ENCODE data around the gene PARVA. TPM values are rescaled to one million over a fixed set of nuclear protein-coding genes. Genes with fewer than 3 reads are reported as not detected.

PARVA gene
- total and polyA plus RNA-seq, 4 experiments from 2014 or later = 0.75 to 2.4 (median 1.4) TPM

DNA sequence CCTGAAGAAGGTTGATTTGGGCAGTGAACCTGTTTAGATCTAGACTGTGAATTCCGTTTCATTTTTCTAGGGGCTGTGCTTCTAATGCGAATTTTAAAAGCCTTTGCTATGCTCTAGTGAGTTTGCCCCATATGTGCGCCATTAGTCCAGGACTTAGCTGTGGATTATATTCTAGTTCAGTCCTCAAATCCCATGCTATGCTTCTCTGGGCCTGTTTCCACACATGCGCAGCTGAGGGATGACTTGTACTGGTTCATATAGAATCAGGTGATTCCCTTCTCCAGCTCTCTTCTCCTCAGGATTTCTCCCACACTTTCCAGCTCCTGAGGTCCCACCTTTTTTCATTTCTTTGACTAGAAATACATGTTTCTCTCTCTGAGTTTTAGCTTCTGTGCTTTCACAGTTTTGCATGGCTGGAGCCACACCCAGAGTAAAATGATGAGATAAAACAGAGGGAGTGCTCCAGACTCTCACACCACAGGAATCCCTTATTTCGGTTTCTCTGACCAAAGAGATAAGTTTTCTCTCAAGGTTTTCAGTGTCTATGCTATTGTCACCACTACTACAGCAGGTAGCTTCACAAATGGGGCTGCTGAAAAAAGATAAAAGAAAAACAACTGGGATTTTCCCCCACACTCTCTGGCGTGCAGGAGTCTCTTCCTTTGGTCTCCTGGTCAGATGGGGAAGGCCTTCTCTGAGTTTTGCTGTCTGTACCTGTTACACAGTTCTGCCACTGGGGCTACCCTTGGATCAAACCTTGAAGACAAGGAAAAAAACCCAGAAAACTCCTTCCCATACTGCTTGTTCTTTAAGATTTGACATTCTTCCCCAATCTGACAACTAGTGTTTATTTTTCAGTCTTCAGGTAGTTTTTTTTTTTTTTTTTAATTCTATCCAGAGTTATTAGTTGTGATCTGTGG, 200.6 kb downstream of the PARVA start:
- no peaks in the 10 kb centered on the region for H3K36me3 Mint-ChIP-seq
- CTCF ChIA-PET (ENCODE audit: partially characterized antibody) = no interaction called here
- H3K27me3 Mint-ChIP-seq = peaks cover 4 to 6% of the 10 kb centered on the region in 2 donors
- Histone ChIP-seq H3K9me3 (ENCODE audit: control insufficient read depth in 1 of 2, low read length in 2 of 2) (no peaks in the 10 kb centered on the region), H3K4me3 (ENCODE audit: low read length in 2 of 2) (no peak overlapping the region), H3K4me1 (ENCODE audit: insufficient read depth, low read length) (no peaks in the 10 kb centered on the region), H3K27me3 (ENCODE audit: insufficient read depth, low read length) (no peaks in the 10 kb centered on the region), H3K27ac (ENCODE audit: low read depth, low read length) (no peak overlapping the region), H3K36me3 (ENCODE audit: insufficient read depth, low read length) (no peaks in the 10 kb centered on the region)
- H3K9me3 Mint-ChIP-seq = no peaks in the 10 kb centered on the region
- DNase-seq = no peak
- H3K27ac Mint-ChIP-seq = no peak overlapping the region
- H3K4me1 Mint-ChIP-seq = no peaks in the 10 kb centered on the region
- H3K4me3 Mint-ChIP-seq = no peak overlapping the region
- POLR2A ChIA-PET (ENCODE audit: partially characterized antibody) = no interaction called here
- intact Hi-C loops (cut with micrococcal nuclease) = no loop called here

DNA sequence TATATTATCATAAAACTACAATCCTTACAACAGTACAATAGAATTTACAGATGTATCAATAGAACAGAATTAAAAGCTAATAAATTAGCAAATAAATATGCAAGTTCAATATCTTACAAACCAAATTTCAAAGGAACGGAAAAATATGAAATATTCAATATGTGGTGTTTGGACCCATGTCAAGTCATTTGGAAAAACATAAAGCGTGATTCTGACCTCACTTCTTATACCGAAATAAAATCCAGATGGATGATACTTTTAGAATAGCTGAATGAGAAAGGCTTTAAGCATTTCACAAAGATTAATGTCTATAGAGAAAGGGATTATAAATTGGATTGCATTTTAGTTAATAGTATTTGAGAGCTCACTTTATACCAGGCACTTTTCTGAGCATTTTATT, 204.0 kb downstream of the PARVA start:
- Histone ChIP-seq H3K4me1 (ENCODE audit: insufficient read depth, low read length) (no peaks in the 10 kb centered on the region), H3K27me3 (ENCODE audit: insufficient read depth, low read length) (no peaks in the 10 kb centered on the region), H3K27ac (ENCODE audit: low read depth, low read length) (no peak overlapping the region), H3K36me3 (ENCODE audit: insufficient read depth, low read length) (no peaks in the 10 kb centered on the region), H3K4me3 (ENCODE audit: low read length in 2 of 2) (no peak overlapping the region), H3K9me3 (ENCODE audit: control insufficient read depth in 1 of 2, low read length in 2 of 2) (no peaks in the 10 kb centered on the region)
- no peak for DNase-seq
- H3K27ac Mint-ChIP-seq = no peak overlapping the region
- ChIA-PET POLR2A (ENCODE audit: partially characterized antibody) (no interaction called here), CTCF (ENCODE audit: partially characterized antibody) (no interaction called here)
- peaks cover 0 to 5% of the 10 kb centered on the region in 2 donors for H3K27me3 Mint-ChIP-seq
- H3K4me3 Mint-ChIP-seq = no peak overlapping the region
- no peaks in the 10 kb centered on the region for H3K36me3 Mint-ChIP-seq
- H3K4me1 Mint-ChIP-seq = no peaks in the 10 kb centered on the region
- intact Hi-C loops (cut with micrococcal nuclease) = no loop called here
- H3K9me3 Mint-ChIP-seq = no peaks in the 10 kb centered on the region

DNA sequence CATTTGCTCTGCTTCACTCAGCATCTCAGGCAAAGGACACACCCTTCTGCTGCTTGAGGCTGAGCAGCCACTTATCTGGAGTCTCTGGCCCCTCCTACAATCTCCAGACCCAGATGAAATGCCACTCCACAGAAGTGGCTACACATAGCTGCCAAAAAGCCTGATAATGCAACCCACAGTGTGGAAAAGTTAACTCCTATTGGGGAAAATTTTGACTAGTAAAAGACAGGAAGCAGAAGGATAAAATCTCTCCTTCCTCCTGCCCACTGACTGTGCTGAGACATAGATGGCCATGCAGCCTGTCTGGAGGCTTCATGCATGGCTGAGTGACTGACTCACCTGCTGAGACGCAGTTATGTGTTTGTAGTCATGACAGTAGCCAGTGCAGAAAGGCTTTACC, 204.6 kb downstream of the PARVA start:
- intact Hi-C loops (cut with micrococcal nuclease) = no loop called here

More for the DNA sequence above, 204.6 kb downstream of the PARVA start:
- Histone ChIP-seq H3K9me3 (ENCODE audit: control insufficient read depth in 1 of 2, low read length in 2 of 2) (no peaks in the 10 kb centered on the region), H3K4me1 (ENCODE audit: insufficient read depth, low read length) (no peaks in the 10 kb centered on the region), H3K36me3 (ENCODE audit: insufficient read depth, low read length) (no peaks in the 10 kb centered on the region), H3K4me3 (ENCODE audit: low read length in 2 of 2) (no peak overlapping the region), H3K27ac (ENCODE audit: low read depth, low read length) (no peak overlapping the region), H3K27me3 (ENCODE audit: insufficient read depth, low read length) (no peaks in the 10 kb centered on the region)
- Mint-ChIP-seq H3K27me3 (peaks cover 0 to 5% of the 10 kb centered on the region in 2 donors), H3K36me3 (no peaks in the 10 kb centered on the region), H3K4me1 (no peaks in the 10 kb centered on the region), H3K27ac (no peak overlapping the region), H3K4me3 (no peak overlapping the region), H3K9me3 (no peaks in the 10 kb centered on the region)
- CTCF ChIA-PET (ENCODE audit: partially characterized antibody) = no interaction called here
- DNase-seq = no peak
- POLR2A ChIA-PET (ENCODE audit: partially characterized antibody) = no interaction called here
